Cardiac ventricle fibroblast (primary cell): Measurements from ENCODE around the gene ASXL2. TPM values are rescaled to one million over a fixed set of nuclear protein-coding genes. Genes with fewer than 3 reads are reported as not detected.

Experiments used
- total RNA-seq: library from RNA; depleted of rRNA; stranded (reverse); fragments of >200 nt; gene quantifications from 2 replicates; pipeline ENCODE4 v1.2.3, GENCODE V29; 2015

Gene ASXL2
- 9.0 and 12.1 TPM in 2 replicates for total RNA-seq

DNA sequence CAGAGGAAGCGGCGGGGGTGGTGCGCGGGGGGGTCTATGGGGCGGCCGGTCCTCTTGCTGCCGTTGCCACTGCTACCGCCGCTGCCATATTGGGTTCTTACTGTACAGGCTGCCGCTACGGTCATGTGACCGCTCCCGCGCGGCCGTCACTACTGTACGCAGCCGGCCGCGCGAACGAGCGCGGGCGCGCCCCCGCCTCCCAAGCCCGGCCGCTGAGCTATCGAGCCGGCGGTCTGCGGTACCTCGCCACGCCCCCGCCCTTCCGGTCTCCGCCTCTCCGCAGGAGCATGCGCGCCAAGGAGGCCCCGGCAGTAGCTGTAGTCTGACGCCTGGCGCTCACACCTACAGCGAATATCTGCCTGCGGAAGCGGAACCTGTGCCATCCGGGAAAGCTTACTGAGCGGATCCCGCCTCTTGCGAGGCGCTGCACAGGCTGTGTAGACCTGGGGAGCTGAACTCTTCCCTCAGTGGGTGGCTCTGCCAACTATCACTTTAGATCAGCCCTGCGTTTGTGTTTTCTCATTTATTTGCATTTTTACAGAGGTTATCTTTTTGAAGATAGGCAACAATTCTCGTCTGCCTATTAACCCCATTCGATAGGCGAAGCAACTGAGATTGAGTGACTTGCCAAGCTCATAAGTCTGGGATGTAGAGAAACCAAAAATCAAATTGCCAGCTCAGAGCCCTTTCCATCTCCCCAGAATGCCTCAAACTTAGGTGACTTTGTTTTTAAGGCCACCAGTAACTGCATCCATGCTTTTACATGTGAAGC is at the start of gene ASXL2:
TSS of gene ASXL2 (minus strand) at position 127 of the 772 bp plus-strand sequence. CDS start 265 bp downstream, outside the sequence.

Other genes starting within 250 kb of the ASXL2 start
- gene DTNB, start 204.9 kb downstream of the ASXL2 start, total RNA-seq, result 5.1 and 11.8 TPM in 2 replicates
- 8.0 TPM in 2 replicates for gene KIF3C, start 104.0 kb upstream of the ASXL2 start, total RNA-seq
- 125 and 136 TPM in 2 replicates for gene RAB10, start 155.6 kb upstream of the ASXL2 start, total RNA-seq